IMR-90 (cell line): ENCODE measurements around the gene PRICKLE2. TPM values are rescaled to one million over a fixed set of nuclear protein-coding genes. Genes with fewer than 3 reads are reported as not detected.

Experiments
- ATAC-seq: fragments of 200-7000 bp; cut with Tn5 transposase; 2 replicates; pipeline ENCODE4 v1.9.1; 2020; ENCODE audit warnings: low read depth, mild to moderate bottlenecking, moderate library complexity
- BruUV-seq: library from RNA; stranded (reverse); fragments of 400-500 nt; replicated peaks from 2 replicates; lab custom pipeline; 2021; lab: Mats Ljungman, UMichigan
- CTCF ChIA-PET: fragments of 300-600 bp; formaldehyde crosslinking; extraction: SDS; loops from one replicate; lab custom pipeline; 2021; ENCODE audit warnings: antibody characterized with exemption; lab: Yijun Ruan, JAX
- POLR2A ChIA-PET: fragments of 300-600 bp; sonication (Branson Sonifier 250); formaldehyde crosslinking; loops from one replicate; lab custom pipeline; 2022; ENCODE audit warnings: antibody characterized with exemption; ENCODE audit not compliant: unreplicated experiment; lab: Charles Lee
- DNase-seq: peaks from one replicate; pipeline ENCODE4 v3.0.0; 2013
- H2AFZ ChIP-seq: replicated peaks from 2 replicates; pipeline ENCODE3; 2013; ENCODE audit warnings: low read length, mild to moderate bottlenecking; ENCODE audit not compliant: poor library complexity
- H2AK5ac ChIP-seq: 2 replicates; pipeline ENCODE4 v1.6.1; 2013; ENCODE audit warnings: low read depth, low read length, inconsistent platforms
- H2AK9ac ChIP-seq: replicated peaks from 2 replicates; pipeline ENCODE3; 2013; ENCODE audit warnings: mild to moderate bottlenecking, low read depth, low read length, moderate library complexity; ENCODE audit not compliant: poor library complexity
- H2BK120ac ChIP-seq: 2 replicates; pipeline ENCODE4 v1.6.1; 2013; ENCODE audit warnings: low read depth, low read length, inconsistent platforms
- H2BK15ac ChIP-seq: 3 replicates; pipeline ENCODE4 v1.6.1; 2013; ENCODE audit warnings: low read depth, low read length, inconsistent platforms
- H2BK20ac ChIP-seq: 2 replicates; pipeline ENCODE4 v1.6.1; 2013; ENCODE audit warnings: low read depth, mild to moderate bottlenecking, inconsistent platforms, low read length, moderate library complexity
- H2BK5ac ChIP-seq: 2 replicates; pipeline ENCODE4 v1.6.1; 2013; ENCODE audit warnings: mild to moderate bottlenecking, low read depth, low read length, inconsistent platforms; ENCODE audit not compliant: poor library complexity, severe bottlenecking
- H3K14ac ChIP-seq: replicated peaks from 2 replicates; pipeline ENCODE4 v1.6.1; 2013; ENCODE audit warnings: low read depth, low read length, inconsistent platforms
- H3K18ac ChIP-seq: 2 replicates; pipeline ENCODE4 v1.6.1; 2013; ENCODE audit warnings: low read depth, low read length, control low read depth
- H3K23ac ChIP-seq: 2 replicates; pipeline ENCODE4 v1.6.1; 2013; ENCODE audit warnings: low read depth, low read length, inconsistent platforms
- H3K27ac ChIP-seq: 2 replicates; pipeline ENCODE4 v1.5.1; 2013; ENCODE audit warnings: mild to moderate bottlenecking, control low read depth, low read length; ENCODE audit not compliant: insufficient read depth
- H3K27me3 ChIP-seq: 2 replicates; pipeline ENCODE4 v1.6.1; 2013; ENCODE audit warnings: low read length; ENCODE audit not compliant: control insufficient read depth, insufficient read depth
- H3K36me3 ChIP-seq: 2 replicates; pipeline ENCODE4 v1.6.1; 2013; ENCODE audit warnings: low read length, mixed read lengths; ENCODE audit not compliant: control insufficient read depth, insufficient read depth
- H3K4ac ChIP-seq: 2 replicates; pipeline ENCODE4 v1.6.1; 2013; ENCODE audit warnings: low read depth, low read length, inconsistent platforms
- H3K4me1 ChIP-seq: 2 replicates; pipeline ENCODE4 v1.6.1; 2013; ENCODE audit warnings: low read length, mixed read lengths; ENCODE audit not compliant: control insufficient read depth, insufficient read depth
- H3K4me2 ChIP-seq: 2 replicates; pipeline ENCODE4 v1.6.1; 2013; ENCODE audit warnings: low read depth, mild to moderate bottlenecking, control low read depth, low read length, moderate library complexity
- H3K4me3 ChIP-seq: 2 replicates; pipeline ENCODE4 v1.5.1; 2013; ENCODE audit warnings: low read depth, mild to moderate bottlenecking, control low read depth, low read length, moderate library complexity; ENCODE audit not compliant: insufficient read depth
- H3K56ac ChIP-seq: 2 replicates; pipeline ENCODE4 v1.6.1; 2013; ENCODE audit warnings: low read length, inconsistent platforms; ENCODE audit not compliant: insufficient read depth; ENCODE audit errors: extremely low read depth
- H3K79me1 ChIP-seq, 2 experiments: 2 replicates each; pipeline ENCODE4 v1.6.1; 2013; ENCODE audit warnings: low read length in 2 of 2, inconsistent platforms in 1 of 2, low read depth in 1 of 2
- H3K9ac ChIP-seq: 2 replicates; pipeline ENCODE4 v1.6.1; 2013; ENCODE audit warnings: low read depth, low read length, control low read depth
- H3K9me1 ChIP-seq: 2 replicates; pipeline ENCODE4 v1.6.1; 2013; ENCODE audit warnings: low read length, inconsistent platforms; ENCODE audit not compliant: insufficient read depth
- H3K9me3 ChIP-seq: 2 replicates; pipeline ENCODE4 v1.6.1; 2013; ENCODE audit warnings: low read length; ENCODE audit not compliant: control insufficient read depth, insufficient read depth
- H4K20me1 ChIP-seq: 2 replicates; pipeline ENCODE4 v1.6.1; 2013; ENCODE audit warnings: low read length, inconsistent platforms; ENCODE audit not compliant: insufficient read depth
- H4K5ac ChIP-seq: 2 replicates; pipeline ENCODE4 v1.6.1; 2013; ENCODE audit warnings: mild to moderate bottlenecking, low read depth, low read length, control low read depth
- H4K8ac ChIP-seq, 2 experiments: 2 replicates each; pipeline ENCODE4 v1.6.1; 2013; ENCODE audit warnings: low read depth in 2 of 2, low read length in 2 of 2, control low read depth in 1 of 2, inconsistent platforms in 1 of 2
- H4K91ac ChIP-seq: 2 replicates; pipeline ENCODE4 v1.6.1; 2013; ENCODE audit warnings: low read depth, low read length, inconsistent platforms; ENCODE audit not compliant: insufficient read depth
- CEBPB ChIP-seq: IDR thresholded peaks from 2 replicates; pipeline ENCODE4 v1.6.1; 2012; ENCODE audit warnings: low read depth, low read length, improper control_type of control experiment
- RAD21 ChIP-seq: IDR thresholded peaks from 2 replicates; pipeline ENCODE4 v1.6.1; 2012; ENCODE audit warnings: low read length, improper control_type of control experiment
- RCOR1 ChIP-seq: IDR thresholded peaks from 2 replicates; pipeline ENCODE4 v1.6.1; 2012; ENCODE audit warnings: mild to moderate bottlenecking, low read length, improper control_type of control experiment; ENCODE audit not compliant: insufficient replicate concordance
- SMC3 ChIP-seq: fragments of 150-350 bp; IDR thresholded peaks from 2 replicates; pipeline ENCODE4 v1.6.1; 2016; ENCODE audit warnings: low read depth, mild to moderate bottlenecking, antibody characterized with exemption, low read length, moderate library complexity
- WGBS, 2 experiments: methylation state at CpG; one replicate each; pipeline versions ENCODE4 v1.1.5 to v1.1.7; 2013; ENCODE audit warnings: missing lambda C conversion rate in 2 of 2; ENCODE audit not compliant: insufficient read length in 1 of 2; ENCODE audit errors: extremely low coverage in 2 of 2; 5-methylcytosine and 5-hydroxymethylcytosine counted together
- dilution Hi-C: fragments of 300-500 bp; cut with HindIII; formaldehyde crosslinking; loops from one replicate; pipeline ENCODE4 v1.14.3; 2018; ENCODE audit warnings: low sequenced_read_pairs; ENCODE audit not compliant: unreplicated experiment
- in situ Hi-C: fragments of 300-500 bp; cut with MboI; formaldehyde crosslinking; loops from 3 replicates; pipeline ENCODE4 v1.14.3; 2019; ENCODE audit warnings: low sequenced_read_pairs, inconsistent platforms, mixed read lengths
- intact Hi-C: fragments of 100-400 bp; cut with micrococcal nuclease; formaldehyde crosslinking; loops from 2 replicates; pipeline ENCODE4 v1.10.0; 2022
- polyA plus RNA-seq, 3 experiments: library from polyadenylated mRNA; depleted of rRNA; stranded (reverse); fragments of >200 nt; gene quantifications; 2 replicates each; pipeline ENCODE4 v1.2.3, GENCODE V29; 2012; ENCODE audit warnings: low replicate concordance in 1 of 3
- total RNA-seq: library from RNA; depleted of rRNA; stranded (reverse); fragments of >200 nt; gene quantifications from 2 replicates; pipeline ENCODE4 v1.2.3, GENCODE V29; 2012

Gene PRICKLE2
- total and polyA plus RNA-seq, 2 of the 4 experiments (the other 2 are of a cell fraction) = 4.1 to 14.2 TPM

GRCh38 chr3:64082961-64083541 lies 142.2 kb downstream of the PRICKLE2 start:
- Histone ChIP-seq H3K9ac (no peak overlapping the region), H3K4ac (no peak overlapping the region), H3K9me3 (no peaks in the 10 kb centered on the region; the same call in 1 of the 2 replicates), H3K27me3 (no peaks in the 10 kb centered on the region), H3K27ac (no peak overlapping the region), H3K56ac (no peak overlapping the region), H3K79me1 (no peaks in the 10 kb centered on the region), H3K18ac (no peak overlapping the region), H3K4me1 (peaks cover 6% of the 10 kb centered on the region), H3K14ac (0 out of 2 replicates have a peak overlapping the region, but pooled peaks have one; percentile 24), H2AFZ (peak overlapping the region; percentile 25), H2BK5ac (no peak overlapping the region), H3K23ac (no peak overlapping the region; the same call in 1 of the 2 replicates), H3K36me3 (no peaks in the 10 kb centered on the region), H4K8ac (no peak overlapping the region), H2AK9ac (no peak overlapping the region), H4K91ac (no peak overlapping the region), H3K9me1 (no peaks in the 10 kb centered on the region), H3K4me3 (no peak overlapping the region), H3K4me2 (no peak overlapping the region), H2BK15ac (no peak overlapping the region), H2BK120ac (no peak overlapping the region), H4K20me1 (no peaks in the 10 kb centered on the region), H4K5ac (no peak overlapping the region), H2BK20ac (no peak overlapping the region), H2AK5ac (no peak overlapping the region)
- DNase-seq = no peak
- 0 out of 2 replicates have a peak, but pooled peaks have one; percentile 27 for ATAC-seq
- BruUV-seq = no TSS peak
- CTCF ChIA-PET = interaction anchor here (1.0 kb wide), 1 partner anchor 8 kb away, joined by 3 read pairs; no protein-coding TSS in a partner anchor
- in situ Hi-C loops = no loop called here
- TF ChIP-seq RCOR1 = no peak
- TF ChIP-seq CEBPB = 0 out of 2 replicates have a peak, but pooled peaks have one; percentile 24
- no peak for TF ChIP-seq RAD21
- TF ChIP-seq SMC3 = no peak
- WGBS, 2 experiments = 27% methylated on average over 4 of the region's 7 CpGs; no CpG with 5 or more reads in 1 of the 2 experiments
- dilution Hi-C loops = no loop called here
- POLR2A ChIA-PET = no interaction called here
- intact Hi-C loops = no loop called here
